GM18873 (cell line): ENCODE measurements around the gene TXNRD3.
"Not testable (repeated sequence)": the region's sequence is repeated elsewhere in the genome, so short reads cannot be mapped to it uniquely, and the experiment has no call there.

Experiments used
- ATAC-seq: cut with Tn5 transposase; IDR thresholded peaks from one replicate; pipeline ENCODE4 v1.9.1; 2021; ENCODE audit warnings: mild to moderate bottlenecking, moderate library complexity, moderate number of reproducible peaks; ENCODE audit not compliant: unreplicated experiment, low FRiP score

TXNRD3 gene

GRCh38 chr3:126655887-126656286, 963 bp upstream of the TXNRD3 start:
- no peak for ATAC-seq

GRCh38 chr3:126649556-126650092, 5.3 kb downstream of the TXNRD3 start:
- ATAC-seq, result no peak

- no peak for ATAC-seq
These were observed 8.2 kb downstream of the TXNRD3 start for GRCh38 chr3:126646674-126647073.

DNA sequence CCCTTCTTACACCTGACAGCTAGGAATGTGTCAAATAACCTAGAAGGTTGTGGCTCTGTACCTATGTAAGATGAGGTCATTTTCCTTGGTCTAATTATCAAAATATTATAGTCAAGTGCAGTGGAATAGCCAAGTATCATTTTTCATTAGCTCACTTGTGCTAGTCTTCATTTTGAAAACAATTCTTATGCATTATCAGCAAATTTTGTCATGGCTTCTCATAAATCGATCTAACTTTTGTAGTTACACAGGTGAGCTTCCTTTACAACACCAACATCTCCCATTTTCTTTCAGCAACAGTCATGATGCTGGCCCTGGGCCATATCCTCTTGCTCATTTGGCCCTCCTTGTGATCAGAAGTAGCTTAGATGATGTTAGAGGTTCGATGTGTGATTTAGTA, 10.3 kb downstream of the TXNRD3 start:
- ATAC-seq, result no peak

DNA sequence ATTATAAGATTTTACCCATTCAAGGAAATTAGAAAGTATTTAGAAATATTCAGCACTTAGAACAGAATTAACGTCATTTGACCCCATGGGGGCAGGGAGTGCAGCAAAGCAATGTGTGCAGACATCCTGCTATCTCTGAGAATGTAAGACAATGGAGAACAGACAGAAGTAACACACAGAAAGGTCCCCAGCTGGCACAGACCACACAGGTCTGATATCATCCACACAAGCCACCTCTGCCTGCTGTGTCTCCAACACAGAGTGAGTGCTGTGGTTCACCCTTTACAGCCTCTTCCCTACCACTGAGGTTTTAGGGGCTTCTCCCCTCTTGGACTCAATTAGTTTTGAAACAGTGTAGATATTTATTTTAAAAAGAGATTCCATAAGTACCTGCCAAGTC, 16.1 kb downstream of the TXNRD3 start:
- ATAC-seq, result no peak

GRCh38 chr3:126636436-126636835, 18.5 kb downstream of the TXNRD3 start:
- ATAC-seq, result no peak

- ATAC-seq, result no peak
These were observed 20.1 kb downstream of the TXNRD3 start for GRCh38 chr3:126634803-126635202.

DNA sequence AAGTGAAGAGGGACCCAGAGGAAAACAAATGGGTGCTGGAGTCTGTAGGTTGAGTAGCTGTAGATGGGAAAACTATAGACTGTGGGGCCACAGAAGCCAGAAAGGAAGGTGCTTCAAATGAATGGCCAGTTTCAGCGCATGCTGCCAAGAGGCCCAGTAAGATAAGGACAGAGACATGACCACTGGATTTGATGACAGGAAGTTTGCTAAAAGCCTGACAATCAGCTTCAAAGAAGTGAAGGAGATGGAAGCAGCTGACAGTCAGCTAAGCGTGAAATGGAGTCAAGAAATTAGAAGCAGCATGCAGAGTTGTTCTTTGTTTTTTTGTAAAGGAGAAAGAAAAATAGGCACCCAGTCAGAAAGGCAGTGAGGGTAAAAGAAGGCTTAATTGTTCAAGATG, 24.9 kb downstream of the TXNRD3 start:
- no peak for ATAC-seq

DNA sequence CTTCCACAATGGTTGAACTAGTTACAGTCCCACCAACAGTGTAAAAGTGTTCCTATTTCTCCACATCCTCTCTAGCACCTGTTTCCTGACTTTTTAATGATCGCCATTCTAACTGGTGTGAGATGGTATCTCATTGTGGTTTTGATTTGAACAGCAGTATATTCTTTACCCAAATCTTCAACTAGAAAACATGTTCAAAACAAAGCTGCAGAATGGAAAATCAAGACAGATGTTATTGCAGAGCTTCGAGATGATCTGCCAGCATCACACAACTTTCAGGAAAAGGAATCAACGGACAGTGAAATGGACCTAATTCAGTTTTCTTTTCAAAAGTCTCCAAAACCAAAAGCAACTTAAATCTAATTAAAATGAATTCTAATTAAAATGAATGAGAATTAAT, 29.2 kb downstream of the TXNRD3 start:
- ATAC-seq, result not testable (repeated sequence)

GRCh38 chr3:126622694-126623093, 32.2 kb downstream of the TXNRD3 start:
- ATAC-seq, result no peak

- ATAC-seq, result no peak
These were observed 33.1 kb downstream of the TXNRD3 start for GRCh38 chr3:126621627-126622345.

- ATAC-seq, result no peak
These were observed 33.8 kb downstream of the TXNRD3 start for GRCh38 chr3:126621171-126621570.

DNA sequence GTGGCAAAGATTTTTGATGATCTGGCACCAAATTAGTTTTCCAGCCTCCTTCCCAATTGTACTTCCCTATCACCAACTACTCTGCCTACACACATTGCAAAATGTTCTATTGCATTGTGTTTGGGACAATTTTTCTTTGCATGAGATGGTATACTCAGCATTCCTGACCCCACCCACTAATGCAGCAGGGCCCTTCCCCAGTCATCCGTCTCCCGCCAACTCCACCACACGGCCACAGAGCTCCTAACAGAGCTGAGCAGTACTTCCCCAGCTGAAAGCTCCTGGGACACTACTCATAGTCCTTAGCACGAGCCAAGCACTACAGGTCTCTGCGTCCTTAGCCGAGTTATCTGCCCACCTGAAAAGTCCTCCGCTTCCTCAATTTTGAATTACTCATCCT, 34.2 kb downstream of the TXNRD3 start:
- no peak for ATAC-seq

DNA sequence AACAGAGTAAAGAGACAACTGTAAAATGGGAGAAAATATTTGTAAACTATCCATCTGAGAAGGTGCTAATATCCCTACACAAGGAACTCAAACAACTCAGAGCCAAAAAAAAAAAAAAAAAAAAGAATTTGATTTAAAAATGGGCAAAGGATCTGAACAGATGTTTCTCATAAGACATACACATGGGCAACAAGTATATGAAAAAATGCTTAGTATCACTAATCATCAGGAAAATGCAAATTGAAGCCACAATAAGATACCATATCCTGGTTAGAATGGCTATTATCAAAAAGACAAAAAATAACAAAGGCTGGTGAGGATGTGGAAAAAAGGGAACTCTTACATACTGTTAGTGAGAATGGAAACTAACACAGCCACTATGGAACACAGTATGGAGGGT, 36.2 kb downstream of the TXNRD3 start:
- no peak for ATAC-seq

DNA sequence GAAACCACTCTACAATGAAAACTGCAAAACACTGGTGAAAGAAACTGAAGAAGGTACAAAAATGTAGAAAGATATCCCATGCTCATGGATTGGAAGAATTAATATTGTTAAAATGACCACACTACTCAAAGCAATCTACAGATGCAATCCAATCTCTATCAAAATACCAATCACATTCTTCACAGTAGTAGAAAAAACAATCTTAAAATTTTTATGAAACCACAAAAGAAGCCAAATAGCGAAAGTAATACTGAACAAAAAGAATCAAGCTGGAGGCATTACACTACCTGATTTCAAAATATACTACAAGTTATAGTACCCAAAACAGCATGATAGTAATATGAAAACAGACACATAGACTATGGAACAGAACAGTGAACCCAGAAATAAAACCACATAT, 36.9 kb downstream of the TXNRD3 start:
- no peak for ATAC-seq

- ATAC-seq, result no peak
These were observed 37.4 kb downstream of the TXNRD3 start for GRCh38 chr3:126617571-126617970.

DNA sequence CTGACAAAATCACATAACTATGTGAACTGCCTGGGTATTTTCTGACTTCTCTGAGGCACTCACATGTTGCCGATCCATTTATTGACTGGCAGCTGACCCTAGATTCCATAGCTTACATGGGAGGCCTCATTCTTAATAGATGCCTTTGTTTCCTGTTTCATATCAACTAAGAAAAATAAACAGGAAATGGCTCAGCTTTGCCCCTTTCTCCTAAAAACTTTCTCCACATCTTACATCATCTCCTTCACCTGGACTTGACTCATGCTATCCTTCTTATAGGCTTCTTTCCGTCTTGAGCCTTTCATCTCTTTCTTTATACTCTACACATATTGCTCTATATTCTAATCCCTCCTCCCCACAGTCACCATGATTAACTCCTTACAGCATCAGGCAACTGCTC, 38.0 kb downstream of the TXNRD3 start:
- no peak for ATAC-seq

DNA sequence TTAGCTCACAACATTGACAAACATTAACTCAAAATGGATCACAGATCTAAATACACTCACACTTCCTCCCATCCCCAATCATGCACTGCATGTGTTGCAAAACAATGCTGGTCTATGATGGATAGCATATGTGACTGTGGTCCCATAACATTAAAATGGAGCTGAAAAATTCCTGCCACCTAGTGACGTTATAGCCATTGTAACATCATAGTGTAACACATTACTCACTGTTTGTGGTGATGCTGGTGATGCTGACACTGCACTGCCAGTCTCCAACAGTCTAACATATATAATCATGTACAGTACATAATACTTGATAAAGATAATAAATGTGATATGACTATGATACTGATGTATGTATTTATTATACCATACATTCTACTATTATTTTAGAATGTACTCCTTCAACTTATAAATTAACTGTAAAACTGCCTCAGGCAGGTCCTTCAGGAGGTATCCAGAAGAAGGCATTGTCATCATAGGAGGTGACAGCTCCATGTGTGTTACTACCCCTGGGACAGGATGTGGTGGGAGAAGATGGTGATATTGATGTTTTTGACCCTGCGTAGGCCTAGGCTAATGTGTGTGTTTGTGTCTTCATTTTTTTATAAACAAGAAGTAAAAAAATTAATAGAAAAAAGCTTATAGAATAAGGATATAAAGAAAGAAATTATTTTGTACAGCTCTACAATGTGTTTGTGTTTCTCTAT, 41.3 kb downstream of the TXNRD3 start:
- ATAC-seq, result no peak

DNA sequence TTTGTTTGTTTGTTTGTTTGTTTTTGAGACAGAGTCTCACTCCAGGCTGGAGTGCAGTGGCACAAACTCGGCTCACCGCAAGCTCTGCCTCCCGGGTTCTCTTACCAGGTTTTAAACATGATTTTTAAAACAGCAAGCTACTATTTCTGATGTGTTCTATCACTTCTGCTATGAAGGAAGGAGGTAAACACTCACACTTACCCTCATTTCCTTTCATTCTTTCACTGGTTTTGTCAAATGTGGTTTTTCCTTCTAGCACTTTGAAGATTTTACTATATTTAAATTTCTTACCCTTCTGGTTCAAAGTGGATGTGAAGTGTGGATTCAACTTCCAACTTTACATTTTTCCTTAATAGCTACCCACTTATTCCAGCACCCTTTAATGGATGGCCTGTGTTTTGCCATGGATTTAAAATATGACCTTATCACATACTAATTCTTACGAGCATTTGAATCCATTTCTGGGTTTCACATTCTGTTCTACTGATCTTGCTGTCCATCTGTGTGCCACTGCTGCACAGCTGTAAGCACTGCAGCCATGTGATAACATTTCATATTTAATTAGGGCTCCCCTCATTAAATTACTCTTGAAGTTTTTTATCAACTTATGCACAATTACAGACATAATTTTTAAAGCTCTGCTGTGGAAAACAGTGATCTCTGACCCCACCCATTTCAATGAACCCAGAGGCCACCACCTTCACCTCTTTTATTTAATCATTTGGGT, 42.3 kb downstream of the TXNRD3 start:
- ATAC-seq, result no peak

GRCh38 chr3:126609909-126610308, 45.0 kb downstream of the TXNRD3 start:
- ATAC-seq, result no peak

GRCh38 chr3:126607214-126607908, 47.6 kb downstream of the TXNRD3 start:
- ATAC-seq, result no peak
